Neural progenitor cell (in vitro differentiated cells): ENCODE measurements around the gene COL13A1. TPM values are rescaled to one million over a fixed set of nuclear protein-coding genes. Genes with fewer than 3 reads are reported as not detected.

Source experiments
- DNase-seq: peaks from one replicate; pipeline ENCODE4 v3.0.0-alpha.2; 2016; ENCODE audit warnings: low spot score
- H2AFZ ChIP-seq: fragments of 200-600 bp; sonication (generic); replicated peaks from 2 replicates; pipeline ENCODE4 v1.6.1; 2016; ENCODE audit warnings: antibody characterized with exemption
- H3F3A ChIP-seq: fragments of 200-600 bp; sonication (generic); 2 replicates; pipeline ENCODE4 v1.6.1; 2016; ENCODE audit warnings: antibody characterized with exemption, low read depth
- H3K27ac ChIP-seq: fragments of 200-600 bp; sonication (generic); 2 replicates; pipeline ENCODE4 v1.5.1; 2016; ENCODE audit warnings: mild to moderate bottlenecking
- H3K27me3 ChIP-seq: fragments of 200-600 bp; sonication (generic); 2 replicates; pipeline ENCODE4 v1.6.1; 2016; ENCODE audit warnings: mild to moderate bottlenecking, moderate library complexity
- H3K36me3 ChIP-seq: fragments of 200-600 bp; sonication (generic); 2 replicates; pipeline ENCODE4 v1.5.1; 2016
- H3K4me1 ChIP-seq: fragments of 200-600 bp; sonication (generic); 2 replicates; pipeline ENCODE4 v1.6.1; 2016; ENCODE audit warnings: mixed run types
- H3K4me2 ChIP-seq: fragments of 200-600 bp; sonication (generic); 2 replicates; pipeline ENCODE4 v1.6.1; 2016
- H3K4me3 ChIP-seq: fragments of 200-600 bp; sonication (generic); 2 replicates; pipeline ENCODE4 v1.5.1; 2016
- H3K79me2 ChIP-seq: fragments of 200-600 bp; sonication (generic); 2 replicates; pipeline ENCODE4 v1.6.1; 2016; ENCODE audit warnings: low read depth
- H3K9ac ChIP-seq: fragments of 200-600 bp; sonication (generic); 2 replicates; pipeline ENCODE4 v1.6.1; 2016
- H3K9me3 ChIP-seq: fragments of 200-600 bp; sonication (generic); 2 replicates; pipeline ENCODE4 v1.5.1; 2016; ENCODE audit warnings: low read depth
- H4K20me1 ChIP-seq: fragments of 200-600 bp; sonication (generic); 2 replicates; pipeline ENCODE4 v1.6.1; 2016; ENCODE audit warnings: low read depth
- H3K27ac Mint-ChIP-seq: 3 replicates; pipeline ENCODE4 v1.8.0; 2021; ENCODE audit warnings: mixed read lengths
- H3K27me3 Mint-ChIP-seq: 2 replicates; pipeline ENCODE4 v1.8.0; 2022; ENCODE audit warnings: low read depth, mild to moderate bottlenecking, inconsistent platforms, moderate library complexity, mixed read lengths; ENCODE audit not compliant: insufficient read depth
- H3K36me3 Mint-ChIP-seq: 3 replicates; pipeline ENCODE4 v1.8.0; 2021; ENCODE audit warnings: mixed read lengths
- H3K4me1 Mint-ChIP-seq: 3 replicates; pipeline ENCODE4 v1.8.0; 2021; ENCODE audit warnings: mixed read lengths
- H3K4me3 Mint-ChIP-seq: 3 replicates; pipeline ENCODE4 v1.8.0; 2021; ENCODE audit warnings: mild to moderate bottlenecking, moderate library complexity, mixed read lengths
- H3K9me3 Mint-ChIP-seq: 3 replicates; pipeline ENCODE4 v1.8.0; 2020; ENCODE audit warnings: mixed read lengths
- CTCF ChIP-seq: fragments of 200-600 bp; sonication (generic); IDR thresholded peaks from 2 replicates; pipeline ENCODE4 v1.5.1; 2017; ENCODE audit warnings: antibody characterized with exemption, mild to moderate bottlenecking
- EZH2 ChIP-seq: fragments of 200-600 bp; sonication (generic); IDR thresholded peaks from 2 replicates; pipeline ENCODE4 v1.6.1; 2017; ENCODE audit warnings: antibody characterized with exemption, mild to moderate bottlenecking, moderate library complexity
- EZH2phosphoT487 ChIP-seq: fragments of 200-600 bp; sonication (generic); IDR thresholded peaks from 2 replicates; pipeline ENCODE4 v1.6.1; 2017; ENCODE audit warnings: antibody characterized with exemption
- total RNA-seq: library from RNA; depleted of rRNA; stranded (reverse); fragments of >200 nt; gene quantifications from 2 replicates; pipeline ENCODE4 v1.2.3, GENCODE V29; 2015; ENCODE audit warnings: low replicate concordance

The COL13A1 gene
- total RNA-seq, 1 donor from 2014 or later = 1.3 TPM

DNA sequence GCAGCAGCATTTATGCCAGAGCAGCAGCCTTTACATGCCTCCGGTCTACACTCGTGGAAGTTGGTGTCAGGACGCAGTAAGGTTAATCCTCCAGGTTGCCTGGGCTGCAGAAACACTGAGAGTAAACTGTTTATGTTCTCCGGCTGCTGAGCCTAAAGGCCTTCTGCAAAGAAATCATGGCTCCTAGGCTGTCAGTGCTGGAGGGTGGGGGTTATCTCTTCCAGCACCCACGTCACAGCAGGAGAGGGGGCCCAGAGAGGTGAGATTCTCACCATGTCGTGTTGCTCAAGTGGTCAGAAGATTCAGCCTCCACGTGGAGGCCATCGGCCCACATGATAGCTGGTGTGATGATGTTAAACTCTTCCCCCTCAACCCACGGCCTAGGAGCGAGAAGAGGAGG, 41.2 kb downstream of the COL13A1 start:
- H3K79me2 ChIP-seq = no peaks in the 10 kb centered on the region
- no peak overlapping the region for H2AFZ ChIP-seq
- Mint-ChIP-seq H3K36me3 (no peaks in the 10 kb centered on the region), H3K4me3 (no peak overlapping the region), H3K27me3 (peaks cover 12% of the 10 kb centered on the region), H3K9me3 (no peaks in the 10 kb centered on the region), H3K4me1 (peaks cover 58% of the 10 kb centered on the region), H3K27ac (no peak overlapping the region)
- no peaks in the 10 kb centered on the region for H3K9me3 ChIP-seq
- H3K36me3 ChIP-seq = no peaks in the 10 kb centered on the region
- H3F3A ChIP-seq = peaks cover 35% of the 10 kb centered on the region
- H3K4me3 ChIP-seq = no peak overlapping the region
- no peak for DNase-seq
- TF ChIP-seq EZH2 = no peak
- no peak for TF ChIP-seq EZH2phosphoT487
- TF ChIP-seq CTCF = no peak
- no peaks in the 10 kb centered on the region for H4K20me1 ChIP-seq
- no peak overlapping the region for H3K9ac ChIP-seq
- no peak overlapping the region for H3K27ac ChIP-seq
- peaks cover 44% of the 10 kb centered on the region for H3K4me1 ChIP-seq
- no peak overlapping the region for H3K4me2 ChIP-seq
- H3K27me3 ChIP-seq = no peaks in the 10 kb centered on the region

GRCh38 chr10:69843923-69844322, 42.2 kb downstream of the COL13A1 start:
- Histone ChIP-seq H4K20me1 (no peaks in the 10 kb centered on the region), H3K27ac (no peak overlapping the region), H2AFZ (no peak overlapping the region), H3K36me3 (no peaks in the 10 kb centered on the region), H3K4me3 (no peak overlapping the region), H3K79me2 (no peaks in the 10 kb centered on the region), H3K4me1 (peaks cover 54% of the 10 kb centered on the region), H3F3A (peaks cover 35% of the 10 kb centered on the region), H3K4me2 (no peak overlapping the region), H3K9ac (no peak overlapping the region), H3K27me3 (no peaks in the 10 kb centered on the region), H3K9me3 (no peaks in the 10 kb centered on the region)
- Mint-ChIP-seq H3K4me1 (peaks cover 61% of the 10 kb centered on the region), H3K4me3 (no peak overlapping the region), H3K27me3 (peaks cover 14% of the 10 kb centered on the region), H3K9me3 (no peaks in the 10 kb centered on the region), H3K27ac (no peak overlapping the region), H3K36me3 (no peaks in the 10 kb centered on the region)
- no peak for DNase-seq
- TF ChIP-seq EZH2 (no peak), EZH2phosphoT487 (no peak), CTCF (no peak)

DNA sequence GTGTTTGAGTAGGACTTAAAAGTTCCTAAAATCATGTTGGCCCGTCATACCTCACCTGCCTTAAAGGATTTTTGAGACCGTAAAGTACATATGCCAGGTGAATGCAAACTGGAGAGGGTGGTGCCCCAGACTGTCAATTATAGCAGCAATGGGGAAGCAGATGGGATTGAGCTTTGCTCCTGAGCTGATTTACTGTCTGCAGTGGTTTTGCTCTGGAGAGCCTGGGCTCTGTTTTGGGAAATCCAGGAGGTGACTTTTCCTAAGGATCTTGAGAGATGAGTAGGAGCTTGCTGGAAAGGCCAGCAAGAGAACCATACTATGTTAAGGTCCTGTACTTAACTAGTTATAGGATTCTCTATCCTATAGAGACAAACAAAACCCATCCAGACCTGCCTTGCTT, 43.0 kb downstream of the COL13A1 start:
- DNase-seq = no peak
- H3K9me3 ChIP-seq = no peaks in the 10 kb centered on the region
- H3K4me1 Mint-ChIP-seq = peaks cover 58% of the 10 kb centered on the region
- H3K27ac ChIP-seq = no peak overlapping the region
- no peak overlapping the region for H3K4me3 ChIP-seq
- no peaks in the 10 kb centered on the region for H3K36me3 ChIP-seq
- peaks cover 58% of the 10 kb centered on the region for H3K4me1 ChIP-seq
- H2AFZ ChIP-seq = no peak overlapping the region
- H3K4me2 ChIP-seq = no peak overlapping the region
- no peak overlapping the region for H3K9ac ChIP-seq
- no peaks in the 10 kb centered on the region for H3K36me3 Mint-ChIP-seq
- H3K79me2 ChIP-seq = no peaks in the 10 kb centered on the region
- H3K27ac Mint-ChIP-seq = no peak overlapping the region
- peaks cover 35% of the 10 kb centered on the region for H3F3A ChIP-seq
- H3K9me3 Mint-ChIP-seq = no peaks in the 10 kb centered on the region
- peaks cover 14% of the 10 kb centered on the region for H3K27me3 Mint-ChIP-seq
- TF ChIP-seq EZH2 (no peak), EZH2phosphoT487 (no peak), CTCF (no peak)
- no peak overlapping the region for H3K4me3 Mint-ChIP-seq
- H3K27me3 ChIP-seq = no peaks in the 10 kb centered on the region
- H4K20me1 ChIP-seq = no peaks in the 10 kb centered on the region
